Measurements from ENCODE around the gene DTNB. TPM values are rescaled to one million over a fixed set of nuclear protein-coding genes. Genes with fewer than 3 reads are reported as not detected.

DTNB gene
- total and polyA plus RNA-seq, 2 of the 4 experiments (the other 2 are of a cell fraction), result 3.8 to 5.3 TPM

DNA sequence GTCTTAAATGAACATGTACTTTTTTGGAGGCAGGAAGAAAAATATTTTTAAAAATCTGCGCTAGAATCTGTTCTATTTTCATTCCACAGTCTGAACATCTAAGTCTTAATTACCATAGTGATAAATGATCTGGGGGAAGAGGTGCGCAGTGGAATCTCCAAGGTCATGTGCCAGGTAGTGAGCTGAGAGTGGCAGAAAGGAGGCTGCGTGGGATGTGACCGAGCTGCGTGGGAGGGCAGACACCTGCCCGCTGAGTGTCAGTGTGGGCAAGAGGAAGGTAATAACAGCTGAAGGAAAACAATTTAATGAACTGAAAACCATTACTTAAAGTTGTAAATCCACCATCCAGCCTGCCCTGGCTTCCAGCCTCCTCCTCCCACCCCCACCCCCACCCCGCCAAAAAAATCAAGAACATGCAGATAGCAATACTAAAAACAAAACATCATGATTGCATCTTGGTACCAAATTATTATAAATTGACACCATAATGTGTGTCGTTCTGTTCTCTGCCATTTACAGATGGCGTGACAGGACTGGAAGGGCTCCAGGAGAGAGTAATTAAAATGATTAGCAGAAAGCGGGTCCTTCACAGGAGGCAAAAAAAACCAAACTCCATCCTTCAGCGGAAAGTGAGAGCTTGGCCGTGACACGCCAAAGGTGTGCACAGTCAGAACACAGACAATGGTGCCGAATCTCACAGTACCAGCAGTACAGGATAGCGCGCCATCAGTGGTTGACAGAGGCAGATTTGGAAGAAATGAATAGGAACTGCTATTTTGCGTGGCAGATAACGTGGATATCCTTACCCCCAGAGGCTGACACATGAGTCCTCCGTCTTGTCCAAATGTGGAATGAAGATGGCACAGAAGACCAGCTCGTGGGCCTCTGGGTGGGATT lies 11.4 kb upstream of the DTNB start:
- no peaks in the 10 kb centered on the region for H3K36me3 ChIP-seq (ENCODE audit: control insufficient read depth, insufficient read depth, low read length)
- H3K4me1 ChIP-seq (ENCODE audit: control insufficient read depth, insufficient read depth, low read length), result no peaks in the 10 kb centered on the region
- in situ Hi-C loops (cut with MboI; ENCODE audit: low sequenced_read_pairs), result no loop called here
- no peak overlapping the region for H3K56ac ChIP-seq (ENCODE audit: extremely low read depth, insufficient read depth, low read length)
- H2AFZ ChIP-seq (replicated peaks; ENCODE audit: low read length, poor library complexity), result no peak overlapping the region
- peaks cover 11% of the 10 kb centered on the region for H3K27me3 ChIP-seq (ENCODE audit: control insufficient read depth, insufficient read depth, low read length)
- no peak overlapping the region for H3K9ac ChIP-seq (ENCODE audit: low read depth, low read length)
- no peak overlapping the region for H4K5ac ChIP-seq (ENCODE audit: low read depth, low read length)
- H3K9me3 ChIP-seq (ENCODE audit: control insufficient read depth, insufficient read depth, low read length), result no peaks in the 10 kb centered on the region
- no peak overlapping the region for H2AK9ac ChIP-seq (replicated peaks; ENCODE audit: low read depth, low read length, poor library complexity)
- ATAC-seq (ENCODE audit: low read depth), result no peak
- H3K18ac ChIP-seq (ENCODE audit: low read depth, low read length), result no peak overlapping the region
- H3K23ac ChIP-seq (ENCODE audit: low read depth, low read length), result no peak overlapping the region
- H4K20me1 ChIP-seq (ENCODE audit: insufficient read depth, low read length), result no peaks in the 10 kb centered on the region
- no peaks in the 10 kb centered on the region for H3K9me1 ChIP-seq (ENCODE audit: insufficient read depth, low read length)
- no peak for DNase-seq
- H3K79me1 ChIP-seq (ENCODE audit: low read depth in 1 of 2, low read length in 2 of 2), result no peaks in the 10 kb centered on the region
- ChIA-PET CTCF (interaction anchor here (0.5 to 1.1 kb wide), 2 partner anchors 16 to 54 kb away, joined by 3 to 4 read pairs; no protein-coding TSS in a partner anchor), POLR2A (ENCODE audit: unreplicated experiment) (no interaction called here)
- H2AK5ac ChIP-seq (ENCODE audit: low read depth, low read length), result no peak overlapping the region
- intact Hi-C loops (cut with micrococcal nuclease), result no loop called here
- no peak overlapping the region for H3K14ac ChIP-seq (replicated peaks; ENCODE audit: low read depth, low read length)
- no peak overlapping the region for H4K8ac ChIP-seq (ENCODE audit: low read depth in 2 of 2, low read length in 2 of 2)
- BruUV-seq (replicated peaks), result no TSS peak
- no peak overlapping the region for H3K4ac ChIP-seq (ENCODE audit: low read depth, low read length)
- no peak overlapping the region for H2BK120ac ChIP-seq (ENCODE audit: low read depth, low read length)
- no peak overlapping the region for H2BK20ac ChIP-seq (ENCODE audit: low read depth, low read length)
- no peak overlapping the region for H4K91ac ChIP-seq (ENCODE audit: insufficient read depth, low read depth, low read length)
- H2BK5ac ChIP-seq (ENCODE audit: low read depth, low read length, poor library complexity, severe bottlenecking), result no peak overlapping the region
- no peak overlapping the region for H3K4me2 ChIP-seq (ENCODE audit: low read depth, low read length)
- no peak overlapping the region for H3K4me3 ChIP-seq (ENCODE audit: insufficient read depth, low read depth, low read length)
- no peak overlapping the region for H2BK15ac ChIP-seq (ENCODE audit: low read depth, low read length)
- WGBS, 2 experiments (ENCODE audit: extremely low coverage in 2 of 2, insufficient read length in 1 of 2), result no CpG with 5 or more reads among the region's 20 CpGs
- dilution Hi-C loops (cut with HindIII; ENCODE audit: low sequenced_read_pairs, unreplicated experiment), result no loop called here
- TF ChIP-seq CEBPB (IDR thresholded peaks at IDR 0.05; ENCODE audit: low read depth, low read length), result no peak
- TF ChIP-seq RFX5 (IDR thresholded peaks at IDR 0.05; ENCODE audit: low read depth, low read length), result no peak
- TF ChIP-seq MAZ (IDR thresholded peaks at IDR 0.05; ENCODE audit: borderline replicate concordance, low read depth, low read length), result no peak
- TF ChIP-seq, protein P1, sequence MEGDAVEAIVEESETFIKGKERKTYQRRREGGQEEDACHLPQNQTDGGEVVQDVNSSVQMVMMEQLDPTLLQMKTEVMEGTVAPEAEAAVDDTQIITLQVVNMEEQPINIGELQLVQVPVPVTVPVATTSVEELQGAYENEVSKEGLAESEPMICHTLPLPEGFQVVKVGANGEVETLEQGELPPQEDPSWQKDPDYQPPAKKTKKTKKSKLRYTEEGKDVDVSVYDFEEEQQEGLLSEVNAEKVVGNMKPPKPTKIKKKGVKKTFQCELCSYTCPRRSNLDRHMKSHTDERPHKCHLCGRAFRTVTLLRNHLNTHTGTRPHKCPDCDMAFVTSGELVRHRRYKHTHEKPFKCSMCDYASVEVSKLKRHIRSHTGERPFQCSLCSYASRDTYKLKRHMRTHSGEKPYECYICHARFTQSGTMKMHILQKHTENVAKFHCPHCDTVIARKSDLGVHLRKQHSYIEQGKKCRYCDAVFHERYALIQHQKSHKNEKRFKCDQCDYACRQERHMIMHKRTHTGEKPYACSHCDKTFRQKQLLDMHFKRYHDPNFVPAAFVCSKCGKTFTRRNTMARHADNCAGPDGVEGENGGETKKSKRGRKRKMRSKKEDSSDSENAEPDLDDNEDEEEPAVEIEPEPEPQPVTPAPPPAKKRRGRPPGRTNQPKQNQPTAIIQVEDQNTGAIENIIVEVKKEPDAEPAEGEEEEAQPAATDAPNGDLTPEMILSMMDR (conservative IDR thresholded peaks at IDR 0.05; ENCODE audit: low read depth, low read length), result no peak
- TF ChIP-seq RAD21 (IDR thresholded peaks at IDR 0.05; ENCODE audit: low read length), result no peak
- no peak for TF ChIP-seq FOS (IDR thresholded peaks at IDR 0.05; ENCODE audit: low read depth, low read length)
- TF ChIP-seq MXI1 (IDR thresholded peaks at IDR 0.05; ENCODE audit: borderline replicate concordance, low read depth, low read length), result no peak
- no peak for TF ChIP-seq POLR2A (IDR thresholded peaks at IDR 0.05; ENCODE audit: low read depth, low read length)
- TF ChIP-seq CHD1 (IDR thresholded peaks at IDR 0.05; ENCODE audit: low read depth, low read length), result no peak
- TF ChIP-seq, protein P2, sequence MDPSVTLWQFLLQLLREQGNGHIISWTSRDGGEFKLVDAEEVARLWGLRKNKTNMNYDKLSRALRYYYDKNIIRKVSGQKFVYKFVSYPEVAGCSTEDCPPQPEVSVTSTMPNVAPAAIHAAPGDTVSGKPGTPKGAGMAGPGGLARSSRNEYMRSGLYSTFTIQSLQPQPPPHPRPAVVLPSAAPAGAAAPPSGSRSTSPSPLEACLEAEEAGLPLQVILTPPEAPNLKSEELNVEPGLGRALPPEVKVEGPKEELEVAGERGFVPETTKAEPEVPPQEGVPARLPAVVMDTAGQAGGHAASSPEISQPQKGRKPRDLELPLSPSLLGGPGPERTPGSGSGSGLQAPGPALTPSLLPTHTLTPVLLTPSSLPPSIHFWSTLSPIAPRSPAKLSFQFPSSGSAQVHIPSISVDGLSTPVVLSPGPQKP (IDR thresholded peaks at IDR 0.05; ENCODE audit: borderline replicate concordance, low read depth, low read length), result no peak
- TF ChIP-seq RCOR1 (IDR thresholded peaks at IDR 0.05; ENCODE audit: insufficient replicate concordance, low read length), result no peak
- TF ChIP-seq NFE2L2 (IDR thresholded peaks at IDR 0.05; ENCODE audit: low read depth, low read length), result no peak
- TF ChIP-seq MAFK (IDR thresholded peaks at IDR 0.05; ENCODE audit: low read depth, low read length), result no peak
- TF ChIP-seq BHLHE40 (IDR thresholded peaks at IDR 0.05; ENCODE audit: low read depth, low read length), result no peak
- TF ChIP-seq, protein P3, sequence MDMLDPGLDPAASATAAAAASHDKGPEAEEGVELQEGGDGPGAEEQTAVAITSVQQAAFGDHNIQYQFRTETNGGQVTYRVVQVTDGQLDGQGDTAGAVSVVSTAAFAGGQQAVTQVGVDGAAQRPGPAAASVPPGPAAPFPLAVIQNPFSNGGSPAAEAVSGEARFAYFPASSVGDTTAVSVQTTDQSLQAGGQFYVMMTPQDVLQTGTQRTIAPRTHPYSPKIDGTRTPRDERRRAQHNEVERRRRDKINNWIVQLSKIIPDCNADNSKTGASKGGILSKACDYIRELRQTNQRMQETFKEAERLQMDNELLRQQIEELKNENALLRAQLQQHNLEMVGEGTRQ (IDR thresholded peaks at IDR 0.05; ENCODE audit: low read depth, low read length), result no peak
- no peak overlapping the region for H3K27ac ChIP-seq (ENCODE audit: insufficient read depth, low read length)
